Measurements from ENCODE around the gene TFDP2. TPM values are rescaled to one million over a fixed set of nuclear protein-coding genes. Genes with fewer than 3 reads are reported as not detected.

TFDP2 gene
- total RNA-seq, 3 donors from 2014 or later (not counting 1 experiment from before 2014, with no cell fraction given): 134 to 154 (median 142) TPM

DNA sequence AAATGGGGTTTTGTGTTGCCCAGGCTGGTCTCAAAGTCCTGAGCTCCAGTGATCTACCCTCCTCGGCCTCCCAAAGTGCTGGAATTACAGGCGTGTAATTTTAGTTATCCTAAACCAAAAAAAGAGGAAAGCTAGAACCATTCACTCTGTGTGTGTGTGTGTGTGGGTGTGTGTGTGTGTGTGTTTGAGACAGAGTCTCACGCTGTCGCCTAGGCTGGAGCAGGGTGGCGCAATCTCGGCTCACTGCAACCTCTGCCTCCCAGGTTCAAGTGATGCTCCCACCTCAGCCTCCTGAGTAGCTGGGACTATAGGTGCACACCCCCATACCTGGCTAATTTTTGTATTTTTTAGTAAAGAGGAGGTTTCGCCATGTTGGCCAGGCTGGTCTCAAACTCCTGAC, 84.0 kb downstream of the TFDP2 start:
- peaks cover 15 to 18% of the 10 kb centered on the region in 2 donors for H3K4me1 Mint-ChIP-seq
- DNase-seq (no peak), ATAC-seq (no peak)
- H3K36me3 Mint-ChIP-seq: no peaks in the 10 kb centered on the region
- no peak overlapping the region for H3K4me3 Mint-ChIP-seq
- WGBS (ENCODE audit: insufficient coverage): 98% methylated on average over 7 of the region's 7 CpGs
- H3K9me3 ChIP-seq (ENCODE audit: control insufficient read depth, insufficient read depth, low read length): no peaks in the 10 kb centered on the region
- intact Hi-C loops (cut with micrococcal nuclease): no loop called here
- no peak overlapping the region for H3K4me3 ChIP-seq (ENCODE audit: low read length)
- no peaks in the 10 kb centered on the region for H3K4me1 ChIP-seq (ENCODE audit: control insufficient read depth, insufficient read depth, low read length)
- H3K27ac Mint-ChIP-seq: no peak overlapping the region
- H3K27ac ChIP-seq (ENCODE audit: low read length): no peak overlapping the region
- no peaks in the 10 kb centered on the region for H3K36me3 ChIP-seq (ENCODE audit: control insufficient read depth, insufficient read depth, low read length)
- TF ChIP-seq, protein P1, sequence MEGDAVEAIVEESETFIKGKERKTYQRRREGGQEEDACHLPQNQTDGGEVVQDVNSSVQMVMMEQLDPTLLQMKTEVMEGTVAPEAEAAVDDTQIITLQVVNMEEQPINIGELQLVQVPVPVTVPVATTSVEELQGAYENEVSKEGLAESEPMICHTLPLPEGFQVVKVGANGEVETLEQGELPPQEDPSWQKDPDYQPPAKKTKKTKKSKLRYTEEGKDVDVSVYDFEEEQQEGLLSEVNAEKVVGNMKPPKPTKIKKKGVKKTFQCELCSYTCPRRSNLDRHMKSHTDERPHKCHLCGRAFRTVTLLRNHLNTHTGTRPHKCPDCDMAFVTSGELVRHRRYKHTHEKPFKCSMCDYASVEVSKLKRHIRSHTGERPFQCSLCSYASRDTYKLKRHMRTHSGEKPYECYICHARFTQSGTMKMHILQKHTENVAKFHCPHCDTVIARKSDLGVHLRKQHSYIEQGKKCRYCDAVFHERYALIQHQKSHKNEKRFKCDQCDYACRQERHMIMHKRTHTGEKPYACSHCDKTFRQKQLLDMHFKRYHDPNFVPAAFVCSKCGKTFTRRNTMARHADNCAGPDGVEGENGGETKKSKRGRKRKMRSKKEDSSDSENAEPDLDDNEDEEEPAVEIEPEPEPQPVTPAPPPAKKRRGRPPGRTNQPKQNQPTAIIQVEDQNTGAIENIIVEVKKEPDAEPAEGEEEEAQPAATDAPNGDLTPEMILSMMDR (IDR thresholded peaks at IDR 0.05): no peak
- no peaks in the 10 kb centered on the region for H3K9me3 Mint-ChIP-seq
- no peaks in the 10 kb centered on the region for H3K27me3 ChIP-seq (ENCODE audit: control insufficient read depth, insufficient read depth, low read length)
- no peaks in the 10 kb centered on the region for H3K27me3 Mint-ChIP-seq (ENCODE audit: low read depth in 2 of 2)

DNA sequence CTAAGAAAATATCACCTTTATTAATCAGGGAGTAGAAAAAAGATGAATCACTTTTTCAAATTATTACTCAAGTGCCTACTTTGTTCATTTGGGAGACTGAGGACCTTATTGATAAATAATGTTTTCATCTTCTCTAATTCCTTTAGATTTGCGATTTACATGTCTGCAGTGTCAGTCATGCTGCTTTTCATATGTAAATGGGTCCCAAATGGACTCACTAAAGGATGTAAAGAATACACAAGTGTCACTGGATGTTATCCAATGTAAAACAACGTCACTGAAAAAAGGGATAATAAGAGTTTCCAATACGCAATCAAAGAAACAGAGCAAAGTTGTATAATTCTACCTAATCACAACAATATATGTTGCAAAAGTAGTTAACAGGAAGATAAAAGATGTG, 84.9 kb downstream of the TFDP2 start:
- Mint-ChIP-seq H3K36me3 (no peaks in the 10 kb centered on the region), H3K4me1 (peaks cover 15 to 18% of the 10 kb centered on the region in 2 donors), H3K9me3 (no peaks in the 10 kb centered on the region), H3K27me3 (ENCODE audit: low read depth in 2 of 2) (no peaks in the 10 kb centered on the region), H3K27ac (no peak overlapping the region), H3K4me3 (no peak overlapping the region)
- DNase-seq: no peak
- Histone ChIP-seq H3K9me3 (ENCODE audit: control insufficient read depth, insufficient read depth, low read length) (no peaks in the 10 kb centered on the region), H3K4me1 (ENCODE audit: control insufficient read depth, insufficient read depth, low read length) (no peaks in the 10 kb centered on the region), H3K36me3 (ENCODE audit: control insufficient read depth, insufficient read depth, low read length) (no peaks in the 10 kb centered on the region), H3K4me3 (ENCODE audit: low read length) (no peak overlapping the region), H3K27ac (ENCODE audit: low read length) (no peak overlapping the region), H3K27me3 (ENCODE audit: control insufficient read depth, insufficient read depth, low read length) (no peaks in the 10 kb centered on the region)
- TF ChIP-seq, protein P1 (IDR thresholded peaks at IDR 0.05): no peak
- intact Hi-C loops (cut with micrococcal nuclease): no loop called here
- WGBS (ENCODE audit: insufficient coverage): 86% methylated on average over 1 of the region's 3 CpGs
- no peak for ATAC-seq

DNA sequence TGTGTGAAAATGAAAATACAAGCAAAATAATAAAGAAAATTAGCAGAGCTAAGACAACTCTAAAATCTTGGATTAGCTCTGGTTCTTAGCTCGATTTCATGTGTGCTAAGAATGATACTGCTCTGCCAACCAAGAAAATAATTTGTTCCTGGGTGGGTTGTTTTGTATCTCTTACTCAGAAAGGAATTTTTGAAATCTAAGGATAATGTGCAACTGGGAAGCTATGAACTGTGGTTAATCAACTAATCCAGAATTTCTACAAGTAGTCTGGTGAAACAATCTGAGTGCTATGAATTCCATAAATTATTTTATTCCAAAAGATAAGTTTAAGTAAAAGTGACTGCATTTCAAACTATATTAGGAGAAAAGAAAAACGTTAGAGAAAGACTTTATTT, 92.0 kb downstream of the TFDP2 start:
- H3K4me1 Mint-ChIP-seq: peaks cover 14 to 18% of the 10 kb centered on the region in 2 donors
- no peaks in the 10 kb centered on the region for H3K36me3 ChIP-seq (ENCODE audit: control insufficient read depth, insufficient read depth, low read length)
- no peak overlapping the region for H3K27ac ChIP-seq (ENCODE audit: low read length)
- no peaks in the 10 kb centered on the region for H3K27me3 Mint-ChIP-seq (ENCODE audit: low read depth in 2 of 2)
- DNase-seq: no peak
- H3K27me3 ChIP-seq (ENCODE audit: control insufficient read depth, insufficient read depth, low read length): no peaks in the 10 kb centered on the region
- H3K36me3 Mint-ChIP-seq: peaks cover 8% of the 10 kb centered on the region
- ATAC-seq: no peak
- H3K27ac Mint-ChIP-seq: no peak overlapping the region
- intact Hi-C loops (cut with micrococcal nuclease): no loop called here
- TF ChIP-seq, protein P1 (IDR thresholded peaks at IDR 0.05): no peak
- no peak overlapping the region for H3K4me3 ChIP-seq (ENCODE audit: low read length)
- no peaks in the 10 kb centered on the region for H3K4me1 ChIP-seq (ENCODE audit: control insufficient read depth, insufficient read depth, low read length)
- WGBS (ENCODE audit: insufficient coverage): 82% methylated on average over 1 of the region's 2 CpGs
- peaks cover 0 to 3% of the 10 kb centered on the region in 2 donors for H3K9me3 Mint-ChIP-seq
- H3K9me3 ChIP-seq (ENCODE audit: control insufficient read depth, insufficient read depth, low read length): no peaks in the 10 kb centered on the region
- H3K4me3 Mint-ChIP-seq: no peak overlapping the region

- ATAC-seq (no peak), DNase-seq (no peak)
- Mint-ChIP-seq H3K4me3 (no peak overlapping the region), H3K36me3 (peaks cover 8% of the 10 kb centered on the region), H3K4me1 (peaks cover 14 to 15% of the 10 kb centered on the region in 2 donors), H3K9me3 (peaks cover 0 to 3% of the 10 kb centered on the region in 2 donors), H3K27ac (no peak overlapping the region), H3K27me3 (ENCODE audit: low read depth in 2 of 2) (no peaks in the 10 kb centered on the region)
- H3K4me1 ChIP-seq (ENCODE audit: control insufficient read depth, insufficient read depth, low read length): no peaks in the 10 kb centered on the region
- TF ChIP-seq, protein P1 (IDR thresholded peaks at IDR 0.05): no peak
- H3K27me3 ChIP-seq (ENCODE audit: control insufficient read depth, insufficient read depth, low read length): no peaks in the 10 kb centered on the region
- no peak overlapping the region for H3K27ac ChIP-seq (ENCODE audit: low read length)
- H3K36me3 ChIP-seq (ENCODE audit: control insufficient read depth, insufficient read depth, low read length): no peaks in the 10 kb centered on the region
- 94% methylated on average over 1 of the region's 2 CpGs for WGBS (ENCODE audit: insufficient coverage)
- no peak overlapping the region for H3K4me3 ChIP-seq (ENCODE audit: low read length)
- H3K9me3 ChIP-seq (ENCODE audit: control insufficient read depth, insufficient read depth, low read length): no peaks in the 10 kb centered on the region
- intact Hi-C loops (cut with micrococcal nuclease): no loop called here
Observed at GRCh38 chr3:142056656-142057330, 92.6 kb downstream of the TFDP2 start.
